Astrocyte (in vitro differentiated cells and primary cell): ENCODE data around the gene MICAL2.

Experiments used
- CTCF ChIP-seq: IDR thresholded peaks from 2 replicates; pipeline ENCODE4 v1.5.1; 2011; ENCODE audit warnings: low read depth, mild to moderate bottlenecking, inconsistent platforms, low read length, moderate library complexity; ENCODE audit not compliant: insufficient read depth
- EZH2 ChIP-seq: IDR thresholded peaks from 2 replicates; pipeline ENCODE4 v1.6.1; 2012; ENCODE audit warnings: mild to moderate bottlenecking, low read length, inconsistent platforms; ENCODE audit not compliant: insufficient read depth

- no peak for TF ChIP-seq EZH2
- TF ChIP-seq CTCF, result no peak
Observed at GRCh38 chr11:12174477-12175143, 64.2 kb downstream of the MICAL2 start.
